NCI-H1105 treated with DMSO at 0.1 percent for 48 hours (cell line): Measurements from ENCODE around the gene KCNAB1.
"Not testable (repeated sequence)": the region's sequence is repeated elsewhere in the genome, so short reads cannot be mapped to it uniquely, and the experiment has no call there.

Experiments used
- DNase-seq: peaks from one replicate; lab custom pipeline; 2025; lab: John Stamatoyannopoulos, UW

The KCNAB1 gene

GRCh38 chr3:156542101-156543042, 422.0 kb downstream of the KCNAB1 start:
- DNase-seq = no peak

- DNase-seq = no peak
Observed at GRCh38 chr3:156543043-156543555, 422.7 kb downstream of the KCNAB1 start.

DNA sequence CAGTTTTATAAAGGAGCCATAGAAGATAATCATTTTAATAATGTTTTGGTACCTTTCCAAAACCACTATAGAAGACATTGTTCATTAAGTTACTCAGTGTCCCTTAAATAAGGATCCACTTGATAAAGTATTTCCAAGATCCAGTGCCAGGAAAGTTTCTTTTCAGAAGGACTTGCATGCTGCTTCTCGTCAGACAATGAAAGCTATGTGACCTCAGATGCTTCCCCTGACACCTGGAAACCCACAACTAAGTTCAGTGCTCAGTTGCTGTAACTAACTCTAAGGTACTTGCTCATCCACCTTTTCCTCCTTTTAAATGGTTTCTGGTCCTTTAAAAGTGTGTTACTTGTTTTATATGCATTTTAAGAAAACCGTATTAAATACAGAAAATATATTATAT, 427.3 kb downstream of the KCNAB1 start:
- DNase-seq = no peak

DNA sequence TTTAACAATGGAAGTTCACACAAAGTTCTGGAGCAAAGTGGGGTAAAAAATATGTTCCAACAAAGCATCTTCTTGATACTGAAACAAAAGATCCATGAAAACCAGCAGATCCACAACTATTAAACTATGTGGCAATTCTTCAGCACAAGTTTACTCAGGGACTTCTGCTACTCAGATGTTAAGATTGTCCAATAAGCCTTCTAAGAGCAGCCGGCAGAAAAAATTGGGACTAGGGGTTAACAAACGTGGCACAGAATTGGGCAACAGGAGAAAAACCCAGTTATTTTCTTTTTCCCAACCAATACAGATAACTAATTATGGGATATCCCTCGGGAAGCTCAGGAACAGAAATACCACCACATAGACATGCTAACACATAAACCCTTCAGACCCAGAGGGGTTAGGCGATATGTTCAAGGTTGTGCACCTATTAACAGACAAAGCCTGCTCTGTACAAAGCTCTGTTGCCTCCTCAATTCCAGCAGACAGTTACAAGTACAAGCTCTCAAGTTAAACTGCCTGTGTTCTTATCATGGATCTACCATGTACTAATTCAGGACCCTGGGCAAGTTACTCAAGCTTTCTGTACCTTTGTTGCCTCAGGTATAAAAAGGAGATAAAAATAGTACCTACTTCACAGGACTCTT, 427.8 kb downstream of the KCNAB1 start:
- no peak for DNase-seq

GRCh38 chr3:156548902-156549301, 428.5 kb downstream of the KCNAB1 start:
- no peak for DNase-seq

DNA sequence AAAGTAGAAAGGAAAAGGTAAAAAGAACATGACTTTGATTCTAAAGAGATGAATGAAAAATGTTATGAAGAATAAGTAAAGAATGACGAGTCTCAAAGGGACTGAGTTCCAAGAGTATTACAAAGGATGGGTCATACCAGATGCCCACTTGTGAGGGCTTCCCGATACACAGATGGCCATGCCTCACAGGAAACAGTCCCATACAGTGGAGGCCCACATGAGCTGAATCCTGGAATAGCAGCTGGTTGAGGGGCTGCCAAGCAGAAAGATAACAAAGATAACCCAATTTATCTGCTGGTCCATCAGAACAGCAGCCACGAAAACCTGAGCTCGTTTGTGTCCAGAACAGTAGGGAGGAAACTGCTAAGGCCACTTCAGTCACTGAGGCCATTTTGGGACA, 430.9 kb downstream of the KCNAB1 start:
- DNase-seq = no peak

GRCh38 chr3:156551746-156552145, 431.4 kb downstream of the KCNAB1 start:
- no peak for DNase-seq

GRCh38 chr3:156552973-156553372, 432.6 kb downstream of the KCNAB1 start:
- no peak for DNase-seq

DNA sequence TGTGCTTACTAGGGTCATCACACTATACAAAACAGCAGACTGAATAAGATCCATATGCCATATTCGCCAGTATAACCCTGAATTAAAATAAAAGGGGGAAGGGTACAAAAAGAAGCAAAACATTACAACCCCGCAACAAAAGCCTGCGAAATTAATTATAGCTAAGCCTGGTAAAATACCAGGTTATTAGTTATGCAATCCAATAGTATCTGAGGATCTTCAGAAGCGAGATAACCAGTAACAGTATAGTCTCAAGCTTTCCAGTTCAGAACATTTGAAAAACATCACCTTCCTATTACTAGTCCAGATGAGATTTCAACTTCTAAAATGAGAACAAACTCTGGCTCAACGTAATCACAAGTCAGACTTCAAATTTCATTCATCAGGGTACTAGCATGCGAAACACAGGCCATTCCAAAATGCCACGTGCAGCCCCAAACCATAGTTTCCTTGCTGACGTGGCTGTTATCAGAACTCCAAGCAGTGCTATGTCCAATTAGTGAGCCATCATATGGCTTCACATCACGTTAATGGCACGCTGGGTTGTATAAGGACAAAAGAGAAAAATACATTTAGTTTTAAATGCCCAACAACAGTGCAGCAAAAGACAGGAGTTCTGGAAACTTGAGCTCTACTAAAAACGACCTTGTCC, 433.5 kb downstream of the KCNAB1 start:
- DNase-seq = peak; percentile 25

DNA sequence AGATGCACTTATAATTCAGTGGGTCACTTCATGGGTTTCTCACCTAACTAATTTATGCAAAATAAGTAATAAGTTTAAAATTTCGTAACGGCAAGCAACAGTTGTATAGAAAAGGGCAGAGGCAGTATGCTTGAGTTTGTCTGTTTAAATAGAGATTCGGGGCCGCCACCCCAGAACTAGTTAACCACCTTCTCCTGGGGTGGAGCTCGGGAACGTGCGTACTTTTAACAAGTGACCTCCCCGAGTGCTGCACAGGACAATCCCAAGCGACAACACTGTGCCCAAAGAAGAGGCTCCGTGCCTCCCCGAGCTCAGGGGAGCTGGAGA, 434.1 kb downstream of the KCNAB1 start:
- DNase-seq = no peak

GRCh38 chr3:156554842-156555687, 434.7 kb downstream of the KCNAB1 start, which contains the start of gene SSR3:
TSS of gene SSR3 (minus strand) at chr3:156555117. CDS start at chr3:156555089, 28 bp downstream.
- peak; percentile 100 for DNase-seq

GRCh38 chr3:156558389-156558788, 438.0 kb downstream of the KCNAB1 start:
- DNase-seq = no peak

DNA sequence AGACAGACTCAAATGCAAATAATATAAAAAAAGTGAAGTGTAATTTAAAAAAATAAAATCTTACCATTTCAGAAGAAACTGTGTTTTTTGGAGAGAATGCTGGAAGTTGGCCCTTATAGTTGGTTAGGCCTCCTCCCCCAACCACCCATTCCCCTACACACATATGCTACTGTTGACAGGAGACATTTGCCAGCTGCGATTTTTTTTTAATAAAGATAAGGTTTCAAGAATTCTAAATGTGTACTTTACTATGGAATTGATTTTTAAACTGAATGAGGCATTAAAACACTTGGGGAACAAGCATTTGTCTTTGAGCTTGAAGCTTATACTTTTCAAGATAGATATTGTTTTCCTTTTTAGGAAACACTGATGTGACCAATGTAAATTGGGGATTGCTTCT, 438.9 kb downstream of the KCNAB1 start:
- no peak for DNase-seq

GRCh38 chr3:156561533-156561932, 441.2 kb downstream of the KCNAB1 start:
- DNase-seq = no peak

- DNase-seq = not testable (repeated sequence)
Observed at GRCh38 chr3:156562486-156562885, 442.1 kb downstream of the KCNAB1 start.

GRCh38 chr3:156563900-156564682, 443.7 kb downstream of the KCNAB1 start:
- no peak for DNase-seq

DNA sequence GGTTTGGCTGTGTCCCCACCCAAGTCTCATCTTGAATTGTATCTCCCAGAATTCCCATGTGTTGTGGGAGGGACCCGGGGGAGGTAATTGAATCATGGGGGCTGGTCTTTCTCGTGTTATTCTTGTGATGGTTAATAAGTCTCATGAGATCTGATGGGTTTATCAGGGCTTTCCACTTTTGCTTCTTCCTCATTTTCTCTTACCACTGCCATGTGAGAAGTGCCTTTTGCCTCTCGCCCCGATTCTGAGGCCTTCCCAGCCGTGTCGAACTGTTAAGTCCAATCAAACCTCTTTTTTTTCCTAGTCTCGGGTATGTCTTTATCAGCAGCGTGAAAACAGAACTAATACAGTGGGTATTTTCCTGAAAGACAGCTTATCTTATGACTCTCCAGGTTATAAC, 448.6 kb downstream of the KCNAB1 start:
- DNase-seq = not testable (repeated sequence)

- DNase-seq = not testable (repeated sequence)
Observed at GRCh38 chr3:156569881-156570280, 449.5 kb downstream of the KCNAB1 start.

DNA sequence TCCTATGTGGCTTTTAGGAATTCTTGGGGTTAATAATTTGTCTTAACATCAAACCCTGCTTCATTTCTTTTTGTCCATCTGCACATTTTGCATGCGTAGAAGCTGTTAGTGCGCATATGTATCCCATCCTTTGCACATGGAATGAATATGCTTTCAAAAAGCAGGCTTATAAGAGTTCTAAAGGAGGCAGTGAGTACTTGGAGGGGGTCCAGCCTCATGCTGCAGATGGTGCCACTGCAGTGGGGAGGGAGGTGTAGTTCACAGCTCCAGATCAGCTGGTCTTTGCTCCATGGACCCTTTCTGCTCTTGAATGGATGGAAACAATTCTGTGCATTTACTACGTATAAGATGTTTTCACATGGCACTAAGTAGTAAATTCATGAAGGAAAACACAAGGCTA, 455.3 kb downstream of the KCNAB1 start:
- no peak for DNase-seq

DNA sequence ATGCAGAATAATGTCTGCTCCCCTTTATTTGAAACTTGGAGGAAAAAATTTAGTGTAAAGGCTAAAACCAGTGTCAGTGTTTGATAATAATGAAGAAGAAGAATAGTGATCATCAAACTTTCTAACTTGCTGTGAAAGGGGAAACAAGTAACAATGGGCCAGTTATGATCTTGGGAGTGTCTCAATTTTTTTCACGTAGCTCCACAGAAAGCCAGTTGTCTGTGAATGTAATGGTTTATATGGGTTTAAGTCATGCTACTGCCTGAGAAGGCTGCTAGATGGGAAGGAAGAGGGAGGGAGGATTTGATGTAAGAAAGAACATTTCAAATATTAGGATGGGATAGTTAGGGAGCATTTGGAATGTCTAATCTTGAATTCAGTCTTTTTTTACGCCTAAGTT, 455.7 kb downstream of the KCNAB1 start:
- no peak for DNase-seq
